HG03045 (cell line): Measurements from ENCODE around the gene HSPG2.

Experiments used
- ATAC-seq: cut with Tn5 transposase; IDR thresholded peaks from one replicate; pipeline ENCODE4 v1.9.1; 2021; ENCODE audit warnings: mild to moderate bottlenecking, moderate library complexity; ENCODE audit not compliant: unreplicated experiment

The HSPG2 gene

GRCh38 chr1:21867451-21867996, 69.6 kb downstream of the HSPG2 start:
- ATAC-seq = no peak

GRCh38 chr1:21866707-21867043, 70.4 kb downstream of the HSPG2 start:
- ATAC-seq = no peak

DNA sequence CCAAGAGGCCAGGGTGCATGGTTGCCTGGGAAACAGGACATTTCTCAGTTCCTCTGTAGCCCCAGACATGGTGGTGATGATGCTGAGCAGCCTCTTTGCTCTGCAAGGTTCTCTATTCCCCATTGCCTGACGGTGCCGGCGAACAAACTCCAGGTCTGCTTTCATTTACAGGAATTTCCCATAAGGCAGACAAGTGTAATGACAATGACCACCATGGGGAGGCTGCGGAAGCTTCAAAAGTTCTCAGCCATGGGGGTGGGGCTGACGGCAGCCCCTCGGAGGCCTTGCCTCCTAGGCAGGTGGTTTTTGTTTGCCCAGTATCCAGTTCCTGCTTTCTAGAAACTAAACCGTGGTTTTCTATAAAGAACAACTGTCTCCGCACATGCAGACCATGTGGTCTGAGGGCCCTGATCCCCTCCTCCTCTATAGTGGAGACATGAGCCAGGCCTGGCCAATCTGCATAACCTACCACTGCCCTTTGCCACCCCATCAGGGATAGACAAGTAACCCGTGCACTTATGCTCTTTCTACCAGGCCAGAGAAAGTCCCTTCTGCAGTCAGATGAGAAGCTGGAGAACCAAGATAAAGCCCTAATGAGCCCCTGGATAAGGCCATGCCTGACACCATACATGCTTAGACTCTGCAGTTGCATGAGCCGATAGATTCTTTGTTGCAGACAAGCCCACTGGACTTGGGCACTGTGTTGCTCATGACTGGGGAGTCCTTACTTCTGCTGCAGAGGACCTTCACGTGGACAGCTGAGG, 71.0 kb downstream of the HSPG2 start:
- peak; percentile 57 for ATAC-seq

DNA sequence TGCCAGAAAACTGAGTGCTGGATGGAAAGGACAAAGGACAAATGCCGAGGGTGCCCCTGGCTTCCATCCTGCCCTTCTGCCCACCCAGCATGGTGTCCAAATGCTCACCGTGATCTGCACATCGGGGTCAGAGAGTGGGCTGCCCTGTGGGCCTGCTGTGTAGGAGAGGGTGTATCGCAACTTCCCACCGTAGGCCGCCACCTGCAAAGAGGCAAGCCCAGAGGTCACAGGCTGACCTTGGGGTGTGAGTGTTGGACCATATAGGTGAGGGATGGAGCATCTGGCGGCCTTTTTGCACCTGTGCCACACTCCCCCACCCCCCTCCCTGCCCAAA, 71.5 kb downstream of the HSPG2 start:
- peak; percentile 18 for ATAC-seq

DNA sequence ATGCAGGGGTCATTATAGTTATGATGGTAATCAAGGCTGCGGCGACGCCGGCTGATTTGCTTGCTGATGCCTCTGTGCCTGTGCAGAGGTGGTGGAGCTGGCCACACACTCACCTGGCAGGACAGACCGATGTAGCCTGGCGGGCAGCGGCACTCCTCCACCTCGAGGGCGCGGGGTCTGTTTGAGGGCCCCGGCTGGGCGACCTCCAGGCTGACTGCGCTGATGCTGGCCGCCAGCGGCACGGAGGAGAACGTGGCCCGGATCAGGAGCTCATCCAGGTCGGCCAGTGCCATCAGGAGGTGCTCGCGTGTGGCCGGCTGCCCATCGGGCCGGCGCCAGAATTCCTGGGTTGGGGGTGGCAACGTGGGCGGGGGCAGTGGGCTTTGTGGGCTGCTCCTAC, 72.4 kb downstream of the HSPG2 start:
- no peak for ATAC-seq

DNA sequence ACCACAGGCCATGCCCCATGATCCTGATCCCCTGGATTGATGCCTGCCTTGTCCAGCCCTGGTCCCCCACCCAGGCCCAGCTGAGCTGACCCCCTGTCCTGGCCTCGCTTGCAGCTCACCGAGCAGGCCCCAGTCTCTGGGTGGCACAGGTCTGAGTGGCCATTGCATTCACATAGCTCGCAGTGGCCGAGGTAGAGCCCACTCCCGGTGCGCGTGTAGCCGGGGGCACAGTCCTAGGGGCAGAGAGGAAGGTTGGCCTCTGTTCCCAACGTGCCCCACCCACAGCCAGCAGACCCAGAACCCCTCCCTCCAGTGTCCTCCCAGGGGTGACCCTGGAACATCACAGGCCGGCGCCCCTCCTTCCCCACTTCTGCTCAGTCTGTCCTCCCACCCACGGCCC, 73.1 kb downstream of the HSPG2 start:
- ATAC-seq = no peak

DNA sequence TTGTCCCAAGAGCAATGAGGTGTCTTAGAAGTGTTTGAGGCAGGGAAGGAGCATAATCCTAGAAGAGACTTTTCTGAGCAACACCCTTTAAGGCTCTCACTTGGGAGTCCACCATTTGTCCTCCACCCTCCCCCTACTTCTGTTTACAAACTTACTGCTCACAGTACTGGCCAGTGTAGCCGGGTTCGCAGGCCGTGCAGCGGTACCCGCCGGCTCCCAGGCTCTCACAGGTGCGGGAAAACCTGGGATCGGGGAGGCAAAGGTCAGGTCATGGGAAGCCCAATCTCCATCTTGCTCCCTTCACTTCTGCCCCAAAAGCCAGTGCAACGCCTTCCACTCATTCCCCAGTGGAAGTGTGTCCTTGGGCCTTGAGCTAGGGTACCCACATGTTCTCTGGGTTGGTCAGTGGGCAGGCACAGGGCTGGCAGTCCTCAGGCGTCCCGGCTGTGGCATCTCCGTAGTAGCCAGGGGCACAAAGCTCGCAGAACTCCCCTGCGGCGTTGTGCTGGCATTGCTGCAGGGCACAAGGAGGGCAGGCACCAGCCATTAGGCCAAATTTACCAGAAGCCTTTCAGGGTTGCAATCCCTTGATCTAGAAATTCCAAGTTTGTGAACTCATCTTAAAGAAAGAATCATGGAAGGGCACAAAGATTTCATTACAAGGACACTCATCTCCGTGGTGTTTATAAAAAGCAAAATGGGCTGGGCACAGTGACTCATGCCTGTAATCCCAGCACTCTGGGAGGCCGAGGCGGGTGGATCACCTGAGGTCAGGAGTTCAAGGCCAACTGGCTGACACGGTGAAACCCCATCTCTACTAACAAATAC, 75.3 kb downstream of the HSPG2 start:
- no peak for ATAC-seq

DNA sequence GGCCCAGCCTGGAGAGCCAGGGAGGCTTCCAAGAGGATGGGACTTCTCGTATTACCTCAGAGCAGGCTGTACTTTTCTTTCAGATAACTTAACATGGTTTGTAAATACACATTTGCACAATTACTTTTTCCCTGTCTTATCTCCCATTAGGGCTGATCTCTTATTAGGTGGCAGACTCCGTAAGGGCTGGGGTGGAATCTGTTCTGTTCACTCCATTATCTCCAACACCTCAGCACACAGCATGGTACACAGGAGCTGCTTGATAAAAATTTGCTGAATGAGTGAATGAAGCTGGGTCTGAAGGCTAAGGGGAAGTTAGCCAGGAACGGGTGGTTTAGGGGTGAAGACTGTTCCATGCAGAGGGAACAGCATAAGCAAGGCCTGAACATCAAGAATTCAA, 76.1 kb downstream of the HSPG2 start:
- no peak for ATAC-seq

- no peak for ATAC-seq
Observed at GRCh38 chr1:21859669-21860179, 77.4 kb downstream of the HSPG2 start.

DNA sequence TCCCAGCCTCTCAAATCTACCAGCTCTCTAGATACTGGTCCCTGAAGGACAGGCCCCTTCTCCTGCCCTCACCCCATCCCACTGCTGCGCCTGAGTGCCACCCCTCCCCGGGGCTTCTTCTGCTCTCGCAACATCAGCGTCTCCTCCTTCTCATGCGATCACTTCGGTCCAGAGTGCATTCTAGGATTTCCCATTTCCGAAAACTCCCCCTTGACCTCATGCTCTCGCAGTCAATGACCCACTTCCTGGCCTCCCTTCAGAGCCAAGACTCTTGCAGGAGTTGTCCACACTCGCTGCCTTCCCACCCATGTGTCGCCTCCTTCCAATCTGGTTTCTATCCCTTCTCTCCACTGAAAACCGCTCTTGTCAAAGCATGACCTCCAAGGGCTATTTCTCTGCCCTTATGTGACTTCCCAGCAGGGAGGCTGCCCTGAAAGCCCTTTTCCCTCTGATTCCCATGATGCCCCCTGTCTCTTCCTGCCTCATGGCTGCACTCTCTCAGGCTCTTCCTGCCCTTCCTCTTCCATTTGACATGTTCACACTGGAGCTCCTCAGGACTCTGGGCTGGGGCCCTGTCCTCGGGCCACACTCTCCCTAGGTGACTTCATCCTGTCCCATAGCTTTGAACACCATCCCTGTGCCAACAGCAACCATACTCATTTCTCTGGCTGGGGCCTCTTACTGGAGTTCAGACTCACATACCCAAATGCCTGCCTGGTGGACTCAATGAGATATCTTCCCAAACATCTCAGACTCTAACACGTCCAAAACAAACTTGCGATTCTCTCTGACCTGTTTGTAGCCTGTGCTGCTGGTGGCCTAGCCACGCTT, 79.1 kb downstream of the HSPG2 start:
- ATAC-seq = no peak

GRCh38 chr1:21857142-21857839, 79.8 kb downstream of the HSPG2 start:
- no peak for ATAC-seq

DNA sequence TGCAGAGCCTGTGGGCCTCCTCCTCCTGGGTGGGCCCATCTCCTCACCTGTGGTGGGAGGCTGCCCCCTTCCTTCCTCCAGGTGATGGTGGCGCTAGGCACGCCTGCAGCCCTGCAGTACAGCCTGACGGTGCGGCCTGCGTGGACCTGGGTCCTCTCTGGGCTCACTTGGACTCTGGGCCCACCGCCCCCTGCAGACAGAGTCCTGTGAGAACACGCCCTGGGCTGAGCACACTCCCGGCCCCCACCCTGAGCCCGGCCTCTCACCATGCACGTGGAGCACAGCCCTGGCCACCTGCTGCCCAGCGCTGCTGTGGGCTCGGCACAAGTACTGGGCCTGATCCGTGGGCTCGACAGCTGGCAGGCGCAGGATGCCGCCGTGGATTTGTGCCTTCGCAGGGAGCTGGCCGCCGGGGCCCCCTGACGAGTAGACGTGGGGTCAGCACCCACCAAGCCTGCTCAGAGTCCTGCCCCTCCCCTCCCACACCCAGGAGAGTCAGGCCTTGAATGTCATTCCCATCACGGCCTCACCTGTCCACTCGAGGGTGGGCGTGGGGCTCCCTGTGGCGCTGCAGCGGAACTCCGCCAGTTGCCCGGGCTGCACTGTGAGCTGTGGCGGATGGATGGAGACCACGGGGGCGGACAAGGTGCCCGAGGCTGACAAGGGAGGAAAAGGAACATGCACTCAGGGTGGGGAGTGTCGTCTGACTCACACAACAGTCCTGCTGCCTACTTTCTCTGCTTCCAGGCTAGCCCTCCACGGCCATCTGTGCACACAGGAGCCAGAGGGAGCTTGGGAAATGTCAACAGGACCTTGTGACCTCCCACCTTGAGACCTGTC, 81.6 kb downstream of the HSPG2 start:
- no peak for ATAC-seq

DNA sequence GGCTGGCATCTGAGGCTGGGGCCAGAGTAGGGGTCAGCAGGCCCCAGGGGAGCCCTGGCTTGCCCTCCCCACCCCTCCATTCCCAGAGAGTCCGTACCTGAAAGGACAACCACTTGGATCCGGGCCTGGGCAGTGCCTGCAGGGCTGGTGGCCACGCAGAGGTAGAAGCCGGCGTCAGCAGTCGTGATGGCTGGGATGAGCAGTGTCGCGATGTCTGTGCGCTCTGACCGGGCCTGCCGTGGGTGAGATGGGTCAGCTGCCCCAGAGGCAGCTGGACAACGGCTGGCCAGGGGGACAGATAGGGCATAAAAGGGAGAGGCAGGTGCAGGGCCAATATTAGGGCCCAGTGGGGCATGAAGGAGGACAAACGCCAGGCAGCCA, 82.4 kb downstream of the HSPG2 start:
- no peak for ATAC-seq

DNA sequence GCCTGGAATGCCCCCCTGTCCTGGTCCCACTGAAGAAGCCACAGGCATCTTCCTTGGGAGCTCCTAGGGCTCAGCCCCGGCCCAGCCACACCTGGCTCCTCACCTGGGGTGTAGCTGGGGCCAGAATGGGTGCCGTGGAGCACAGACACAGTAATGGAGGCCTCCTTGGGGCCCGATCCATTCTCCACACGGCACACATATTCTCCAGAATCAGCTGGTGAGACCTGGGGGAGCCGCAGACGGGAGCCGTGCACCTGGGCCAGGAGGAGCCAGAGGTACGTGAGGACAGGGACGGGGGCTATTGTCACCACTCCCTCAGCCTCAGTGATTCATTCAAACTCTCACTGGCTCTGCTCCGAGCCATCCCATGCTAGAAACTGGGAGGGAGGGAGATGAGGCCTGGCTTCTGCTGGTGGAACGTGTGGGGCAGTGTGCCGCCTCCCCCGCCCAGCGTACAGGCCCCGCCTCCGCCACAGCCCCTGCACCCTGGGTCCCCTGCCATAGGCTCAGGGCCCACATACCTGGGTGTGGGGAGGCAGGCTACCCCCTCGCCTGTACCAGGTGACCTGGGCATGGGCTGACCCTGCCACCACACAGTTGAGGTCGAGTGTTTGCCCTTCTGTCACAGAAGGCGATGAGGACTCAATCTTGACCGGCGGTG, 82.9 kb downstream of the HSPG2 start:
- ATAC-seq = no peak

DNA sequence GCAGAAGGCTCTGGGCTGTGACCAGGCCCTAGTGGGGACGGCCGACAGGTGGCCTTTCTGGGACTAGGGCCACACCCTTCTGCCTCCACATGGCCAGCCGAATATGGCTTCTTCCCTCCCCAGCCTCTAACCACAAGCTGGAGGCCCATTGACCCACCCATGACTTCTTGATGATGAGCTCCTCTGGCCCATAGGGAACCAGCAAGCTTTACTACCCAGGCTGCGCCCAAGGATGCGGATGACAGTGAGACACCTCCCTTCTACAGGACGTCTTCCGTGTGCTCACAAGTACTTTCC, 84.0 kb downstream of the HSPG2 start:
- ATAC-seq = no peak

GRCh38 chr1:21852282-21853130, 84.6 kb downstream of the HSPG2 start:
- no peak for ATAC-seq

DNA sequence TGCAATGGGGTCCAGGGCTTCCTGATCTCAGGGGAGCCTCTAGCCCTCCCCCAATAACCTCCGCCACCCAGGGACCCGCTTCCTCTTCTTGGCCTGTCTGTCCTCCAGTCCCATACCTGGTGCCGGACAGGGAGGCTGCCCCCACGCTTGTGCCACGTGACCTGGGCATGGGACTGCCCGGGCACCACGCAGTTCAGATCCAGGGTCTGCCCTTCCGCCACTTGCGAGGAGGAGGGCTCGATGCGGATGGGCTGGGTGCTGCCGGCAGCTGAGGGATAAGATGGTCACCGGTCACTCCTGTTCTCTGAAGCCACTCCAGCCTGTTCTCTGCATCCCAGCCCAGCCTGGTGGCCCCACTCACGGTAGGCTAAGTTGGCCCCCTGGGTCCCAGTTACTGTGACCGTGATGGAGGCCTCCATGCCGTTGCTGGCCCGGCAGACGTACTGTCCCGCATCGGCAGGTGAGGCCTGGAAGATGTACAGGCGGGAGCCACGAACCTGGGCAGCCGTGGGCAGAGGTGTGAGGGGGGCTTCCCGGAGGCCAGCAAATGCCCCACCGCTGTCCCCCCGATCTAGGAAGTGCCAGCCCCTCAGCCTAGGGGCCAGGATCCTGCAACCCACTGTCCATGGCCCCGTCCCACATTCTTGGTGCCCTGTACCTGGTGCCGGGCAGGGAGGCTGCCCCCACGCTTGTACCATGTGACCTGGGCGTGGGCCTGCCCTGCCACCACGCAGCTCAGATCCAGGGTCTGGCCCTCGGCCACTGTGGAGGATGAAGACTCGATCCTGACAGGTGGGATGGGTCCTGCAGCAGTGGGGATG, 85.5 kb downstream of the HSPG2 start:
- no peak for ATAC-seq
